Liver (tissue), 9 donors: ENCODE measurements around the gene SPAG17. TPM values are rescaled to one million over a fixed set of nuclear protein-coding genes. Genes with fewer than 3 reads are reported as not detected.

Source experiments
- DNase-seq: peaks from one replicate; pipeline ENCODE4 v3.0.0-alpha.2; 2017; ENCODE audit warnings: low spot score
- H3K27ac ChIP-seq, 2 donors: one replicate each; pipeline ENCODE4 v1.7.0; 2013; ENCODE audit warnings: inconsistent platforms in 2 of 2, low read length in 2 of 2, control low read depth in 1 of 2, low read depth in 1 of 2, mild to moderate bottlenecking in 1 of 2
- H3K27me3 ChIP-seq, 4 donors: one replicate each; pipeline versions ENCODE4 v1.6.1 to v1.7.0; 2013; ENCODE audit warnings: low read length in 3 of 4, inconsistent platforms in 1 of 4, mild to moderate bottlenecking in 1 of 4, moderate library complexity in 1 of 4; ENCODE audit not compliant: control insufficient read depth in 4 of 4, insufficient read depth in 4 of 4
- H3K36me3 ChIP-seq, 4 donors: one replicate each; pipeline versions ENCODE4 v1.6.1 to v1.7.0; 2013; ENCODE audit warnings: low read length in 3 of 4, mild to moderate bottlenecking in 3 of 4, low read depth in 1 of 4, moderate library complexity in 1 of 4; ENCODE audit not compliant: control insufficient read depth in 4 of 4, insufficient read depth in 3 of 4
- H3K4me1 ChIP-seq, 4 donors: one replicate each; pipeline versions ENCODE4 v1.6.1 to v1.7.0; 2013; ENCODE audit warnings: low read length in 3 of 4, mild to moderate bottlenecking in 3 of 4, moderate library complexity in 1 of 4; ENCODE audit not compliant: control insufficient read depth in 4 of 4, insufficient read depth in 4 of 4
- H3K4me3 ChIP-seq, 3 donors: one replicate each; pipeline versions ENCODE4 v1.6.1 to v1.7.0; 2013; ENCODE audit warnings: low read length in 3 of 3, control low read depth in 1 of 3, low read depth in 1 of 3, mild to moderate bottlenecking in 1 of 3
- H3K9ac ChIP-seq, 2 donors: one replicate each; pipeline ENCODE4 v1.7.0; 2013; ENCODE audit warnings: low read length in 2 of 2, mild to moderate bottlenecking in 2 of 2, moderate library complexity in 2 of 2, control low read depth in 1 of 2, low read depth in 1 of 2
- H3K9me3 ChIP-seq, 4 donors: one replicate each; pipeline versions ENCODE4 v1.6.1 to v1.7.0; 2013; ENCODE audit warnings: low read length in 3 of 4; ENCODE audit not compliant: control insufficient read depth in 4 of 4
- FOXA2 ChIP-seq: IDR thresholded peaks from 2 replicates; pipeline ENCODE4 v1.6.1; 2016; ENCODE audit warnings: antibody characterized with exemption
- HNF4A ChIP-seq, 2 donors: conservative IDR thresholded peaks; 2 replicates each; pipeline ENCODE4 v1.6.1; 2016; ENCODE audit warnings: antibody characterized with exemption in 2 of 2, mild to moderate bottlenecking in 2 of 2
- HNF4G ChIP-seq: IDR thresholded peaks from 2 replicates; pipeline ENCODE4 v1.6.1; 2016; ENCODE audit warnings: antibody characterized with exemption
- NR2F2 ChIP-seq: IDR thresholded peaks from 2 replicates; pipeline ENCODE4 v1.6.1; 2016; ENCODE audit warnings: antibody characterized with exemption
- RAD21 ChIP-seq, 2 donors: IDR thresholded peaks; 2 replicates each; pipeline ENCODE4 v1.6.1; 2016; ENCODE audit warnings: antibody characterized with exemption in 2 of 2, mild to moderate bottlenecking in 2 of 2
- RXRA ChIP-seq, 2 donors: IDR thresholded peaks; 2 replicates each; pipeline ENCODE4 v1.6.1; 2017 to 2018; ENCODE audit warnings: antibody characterized with exemption in 2 of 2, mild to moderate bottlenecking in 1 of 2
- YY1 ChIP-seq: IDR thresholded peaks from 2 replicates; pipeline ENCODE4 v1.6.1; 2016; ENCODE audit warnings: antibody characterized with exemption, mild to moderate bottlenecking
- WGBS: extraction: QIAGEN DNeasy Blood & Tissue Kit; methylation state at CpG from one replicate; pipeline ENCODE4 v1.1.7; 2013; 5-methylcytosine and 5-hydroxymethylcytosine counted together
- polyA plus RNA-seq, 2 donors: library from polyadenylated mRNA; stranded (reverse) in 1 of 2; unstranded in 1 of 2; fragments of 200-250 nt in 1 of 2; fragments of >200 nt in 1 of 2; fragmentation: Nextera tagmentation in 1 of 2; extraction: Ambion mirVana in 1 of 2; gene quantifications; one replicate each; pipeline versions ENCODE4 v1.2.1 to v1.2.3, GENCODE V29; 2013 to 2015
- total RNA-seq, 2 donors: library from RNA; depleted of rRNA; stranded (reverse); fragments of >200 nt; gene quantifications; one replicate each; pipeline ENCODE4 v1.2.3, GENCODE V29; 2014
- TF ChIP-seq, protein P1 (sequence below): fragments of 150-350 bp; IDR thresholded peaks from 2 replicates; pipeline ENCODE4 v1.5.1; 2017; ENCODE audit warnings: improper control_type of control experiment, low read depth, low read length; ENCODE audit not compliant: missing input control
- TF ChIP-seq, protein P2 (sequence below): IDR thresholded peaks from 2 replicates; pipeline ENCODE4 v1.6.1; 2016; ENCODE audit warnings: antibody characterized with exemption, mild to moderate bottlenecking
- TF ChIP-seq, protein P3 (sequence below): IDR thresholded peaks from 2 replicates; pipeline ENCODE4 v1.6.1; 2016; ENCODE audit warnings: antibody characterized with exemption
- TF ChIP-seq, protein P4 (sequence below): IDR thresholded peaks from 2 replicates; pipeline ENCODE4 v1.6.1; 2016; ENCODE audit warnings: antibody characterized with exemption
- TF ChIP-seq, protein P5 (sequence below): IDR thresholded peaks from 2 replicates; pipeline ENCODE4 v1.6.1; 2016; ENCODE audit warnings: antibody characterized with exemption
- donor health status: healthy.
- donor health status: healthy.
- donor health status: healthy.
- donor health status: healthy.
- donor health status: healthy.

The SPAG17 gene
- total and polyA plus RNA-seq, 4 donors, result 0.17 to 0.75 TPM; not detected in 2

DNA sequence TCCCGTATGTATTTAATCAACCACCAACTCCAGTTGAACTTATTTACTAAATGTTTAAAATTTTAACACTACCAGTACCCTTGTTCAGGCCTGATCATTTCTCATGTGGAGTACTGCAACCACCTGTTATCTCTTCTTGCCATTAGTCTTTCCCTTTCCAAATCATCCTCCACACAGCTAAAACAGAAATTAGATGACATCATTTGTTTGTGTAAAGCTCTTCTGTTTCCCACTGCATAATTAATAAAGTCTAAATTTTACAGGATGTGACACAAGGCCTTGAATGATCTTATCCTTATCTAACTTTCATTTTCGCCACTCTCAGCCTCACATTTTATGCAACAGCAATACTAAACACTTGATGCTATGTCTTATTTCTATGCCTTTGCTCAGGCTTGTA is 280.0 kb downstream of the SPAG17 start:
- H3K27me3 ChIP-seq, result no peaks in the 10 kb centered on the region
- 88% methylated on average over 2 of the region's 2 CpGs for WGBS
- no peak for DNase-seq
- peaks cover 0 to 14% (median 0%) of the 10 kb centered on the region in 4 donors for H3K4me1 ChIP-seq
- no peak overlapping the region for H3K4me3 ChIP-seq
- no peak for TF ChIP-seq HNF4A (conservative IDR thresholded peaks at IDR 0.05)
- TF ChIP-seq, protein P1, sequence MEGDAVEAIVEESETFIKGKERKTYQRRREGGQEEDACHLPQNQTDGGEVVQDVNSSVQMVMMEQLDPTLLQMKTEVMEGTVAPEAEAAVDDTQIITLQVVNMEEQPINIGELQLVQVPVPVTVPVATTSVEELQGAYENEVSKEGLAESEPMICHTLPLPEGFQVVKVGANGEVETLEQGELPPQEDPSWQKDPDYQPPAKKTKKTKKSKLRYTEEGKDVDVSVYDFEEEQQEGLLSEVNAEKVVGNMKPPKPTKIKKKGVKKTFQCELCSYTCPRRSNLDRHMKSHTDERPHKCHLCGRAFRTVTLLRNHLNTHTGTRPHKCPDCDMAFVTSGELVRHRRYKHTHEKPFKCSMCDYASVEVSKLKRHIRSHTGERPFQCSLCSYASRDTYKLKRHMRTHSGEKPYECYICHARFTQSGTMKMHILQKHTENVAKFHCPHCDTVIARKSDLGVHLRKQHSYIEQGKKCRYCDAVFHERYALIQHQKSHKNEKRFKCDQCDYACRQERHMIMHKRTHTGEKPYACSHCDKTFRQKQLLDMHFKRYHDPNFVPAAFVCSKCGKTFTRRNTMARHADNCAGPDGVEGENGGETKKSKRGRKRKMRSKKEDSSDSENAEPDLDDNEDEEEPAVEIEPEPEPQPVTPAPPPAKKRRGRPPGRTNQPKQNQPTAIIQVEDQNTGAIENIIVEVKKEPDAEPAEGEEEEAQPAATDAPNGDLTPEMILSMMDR, result no peak
- TF ChIP-seq NR2F2, result no peak
- TF ChIP-seq, protein P2, sequence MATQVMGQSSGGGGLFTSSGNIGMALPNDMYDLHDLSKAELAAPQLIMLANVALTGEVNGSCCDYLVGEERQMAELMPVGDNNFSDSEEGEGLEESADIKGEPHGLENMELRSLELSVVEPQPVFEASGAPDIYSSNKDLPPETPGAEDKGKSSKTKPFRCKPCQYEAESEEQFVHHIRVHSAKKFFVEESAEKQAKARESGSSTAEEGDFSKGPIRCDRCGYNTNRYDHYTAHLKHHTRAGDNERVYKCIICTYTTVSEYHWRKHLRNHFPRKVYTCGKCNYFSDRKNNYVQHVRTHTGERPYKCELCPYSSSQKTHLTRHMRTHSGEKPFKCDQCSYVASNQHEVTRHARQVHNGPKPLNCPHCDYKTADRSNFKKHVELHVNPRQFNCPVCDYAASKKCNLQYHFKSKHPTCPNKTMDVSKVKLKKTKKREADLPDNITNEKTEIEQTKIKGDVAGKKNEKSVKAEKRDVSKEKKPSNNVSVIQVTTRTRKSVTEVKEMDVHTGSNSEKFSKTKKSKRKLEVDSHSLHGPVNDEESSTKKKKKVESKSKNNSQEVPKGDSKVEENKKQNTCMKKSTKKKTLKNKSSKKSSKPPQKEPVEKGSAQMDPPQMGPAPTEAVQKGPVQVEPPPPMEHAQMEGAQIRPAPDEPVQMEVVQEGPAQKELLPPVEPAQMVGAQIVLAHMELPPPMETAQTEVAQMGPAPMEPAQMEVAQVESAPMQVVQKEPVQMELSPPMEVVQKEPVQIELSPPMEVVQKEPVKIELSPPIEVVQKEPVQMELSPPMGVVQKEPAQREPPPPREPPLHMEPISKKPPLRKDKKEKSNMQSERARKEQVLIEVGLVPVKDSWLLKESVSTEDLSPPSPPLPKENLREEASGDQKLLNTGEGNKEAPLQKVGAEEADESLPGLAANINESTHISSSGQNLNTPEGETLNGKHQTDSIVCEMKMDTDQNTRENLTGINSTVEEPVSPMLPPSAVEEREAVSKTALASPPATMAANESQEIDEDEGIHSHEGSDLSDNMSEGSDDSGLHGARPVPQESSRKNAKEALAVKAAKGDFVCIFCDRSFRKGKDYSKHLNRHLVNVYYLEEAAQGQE, result no peak
- H3K36me3 ChIP-seq, result peaks cover 2 to 31% (median 19%) of the 10 kb centered on the region in 4 donors
- H3K9ac ChIP-seq, result no peak overlapping the region
- H3K27ac ChIP-seq, result no peak overlapping the region
- no peaks in the 10 kb centered on the region for H3K9me3 ChIP-seq

DNA sequence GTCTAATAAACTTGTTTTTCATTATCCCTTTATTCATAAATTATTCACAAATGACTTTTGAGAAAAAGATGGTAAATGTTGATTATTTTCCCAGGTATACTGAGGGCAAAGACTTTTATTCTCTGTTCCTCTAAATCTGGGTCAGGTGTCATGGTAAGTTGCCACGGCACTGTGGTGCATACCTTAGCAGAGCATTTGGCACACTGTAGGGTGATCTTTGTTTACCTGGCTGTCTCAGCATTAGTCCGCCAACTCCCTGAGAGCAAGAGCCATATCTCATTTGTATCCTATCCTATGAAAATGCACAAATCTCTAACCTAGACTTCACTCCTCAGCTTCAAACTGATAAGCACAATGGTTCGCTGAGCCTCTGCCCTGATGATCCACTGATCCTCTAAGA is 280.5 kb downstream of the SPAG17 start:
- H3K36me3 ChIP-seq, result peaks cover 2 to 29% (median 17%) of the 10 kb centered on the region in 4 donors
- peaks cover 0 to 14% (median 0%) of the 10 kb centered on the region in 4 donors for H3K4me1 ChIP-seq
- WGBS, result 70% methylated on average over 3 of the region's 3 CpGs
- H3K27ac ChIP-seq, result no peak overlapping the region
- no peaks in the 10 kb centered on the region for H3K9me3 ChIP-seq
- no peak overlapping the region for H3K4me3 ChIP-seq
- no peak overlapping the region for H3K9ac ChIP-seq
- H3K27me3 ChIP-seq, result no peaks in the 10 kb centered on the region
- DNase-seq, result no peak
- TF ChIP-seq, protein P3, sequence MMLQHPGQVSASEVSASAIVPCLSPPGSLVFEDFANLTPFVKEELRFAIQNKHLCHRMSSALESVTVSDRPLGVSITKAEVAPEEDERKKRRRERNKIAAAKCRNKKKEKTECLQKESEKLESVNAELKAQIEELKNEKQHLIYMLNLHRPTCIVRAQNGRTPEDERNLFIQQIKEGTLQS, result no peak
- TF ChIP-seq, protein P4, sequence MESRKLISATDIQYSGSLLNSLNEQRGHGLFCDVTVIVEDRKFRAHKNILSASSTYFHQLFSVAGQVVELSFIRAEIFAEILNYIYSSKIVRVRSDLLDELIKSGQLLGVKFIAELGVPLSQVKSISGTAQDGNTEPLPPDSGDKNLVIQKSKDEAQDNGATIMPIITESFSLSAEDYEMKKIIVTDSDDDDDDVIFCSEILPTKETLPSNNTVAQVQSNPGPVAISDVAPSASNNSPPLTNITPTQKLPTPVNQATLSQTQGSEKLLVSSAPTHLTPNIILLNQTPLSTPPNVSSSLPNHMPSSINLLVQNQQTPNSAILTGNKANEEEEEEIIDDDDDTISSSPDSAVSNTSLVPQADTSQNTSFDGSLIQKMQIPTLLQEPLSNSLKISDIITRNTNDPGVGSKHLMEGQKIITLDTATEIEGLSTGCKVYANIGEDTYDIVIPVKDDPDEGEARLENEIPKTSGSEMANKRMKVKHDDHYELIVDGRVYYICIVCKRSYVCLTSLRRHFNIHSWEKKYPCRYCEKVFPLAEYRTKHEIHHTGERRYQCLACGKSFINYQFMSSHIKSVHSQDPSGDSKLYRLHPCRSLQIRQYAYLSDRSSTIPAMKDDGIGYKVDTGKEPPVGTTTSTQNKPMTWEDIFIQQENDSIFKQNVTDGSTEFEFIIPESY, result no peak
- TF ChIP-seq RXRA (IDR thresholded peaks at IDR 0.05) (peak in 1 of 2 donors; percentile 26), HNF4G (no peak), YY1 (no peak), RAD21 (IDR thresholded peaks at IDR 0.05) (no peak), FOXA2 (peak; percentile 34)
- TF ChIP-seq, protein P1, result no peak
- TF ChIP-seq, protein P2, result no peak
- TF ChIP-seq, protein P5, sequence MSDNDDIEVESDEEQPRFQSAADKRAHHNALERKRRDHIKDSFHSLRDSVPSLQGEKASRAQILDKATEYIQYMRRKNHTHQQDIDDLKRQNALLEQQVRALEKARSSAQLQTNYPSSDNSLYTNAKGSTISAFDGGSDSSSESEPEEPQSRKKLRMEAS, result no peak
